DMS53 treated with DMSO at 0.1 percent for 48 hours (cell line): Measurements from ENCODE around the gene KRTAP4-9.
"Not testable (repeated sequence)": the region's sequence is repeated elsewhere in the genome, so short reads cannot be mapped to it uniquely, and the experiment has no call there.

Source experiments
- DNase-seq: peaks from one replicate; lab custom pipeline; 2025; ENCODE audit not compliant: unreplicated experiment; lab: John Stamatoyannopoulos, UW

KRTAP4-9 gene

DNA sequence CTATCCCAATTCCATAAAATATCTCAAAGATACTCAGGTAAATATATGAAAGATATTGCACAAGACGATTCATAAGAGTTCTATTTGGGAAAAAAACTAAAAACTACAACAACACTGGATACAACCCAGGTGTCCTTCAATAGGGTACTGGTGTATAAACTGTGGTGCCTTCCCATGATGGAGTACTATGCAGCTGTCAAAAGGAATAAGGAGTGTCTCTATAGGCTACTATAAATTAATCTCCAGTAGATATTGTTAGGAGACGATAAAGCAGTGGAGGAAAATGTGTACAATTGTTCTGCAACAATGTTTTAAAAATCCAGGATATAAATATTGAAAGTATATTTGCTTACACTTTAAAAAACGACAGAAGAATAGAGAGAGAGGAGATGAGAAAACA, 21.2 kb downstream of the KRTAP4-9 start:
- DNase-seq: no peak

DNA sequence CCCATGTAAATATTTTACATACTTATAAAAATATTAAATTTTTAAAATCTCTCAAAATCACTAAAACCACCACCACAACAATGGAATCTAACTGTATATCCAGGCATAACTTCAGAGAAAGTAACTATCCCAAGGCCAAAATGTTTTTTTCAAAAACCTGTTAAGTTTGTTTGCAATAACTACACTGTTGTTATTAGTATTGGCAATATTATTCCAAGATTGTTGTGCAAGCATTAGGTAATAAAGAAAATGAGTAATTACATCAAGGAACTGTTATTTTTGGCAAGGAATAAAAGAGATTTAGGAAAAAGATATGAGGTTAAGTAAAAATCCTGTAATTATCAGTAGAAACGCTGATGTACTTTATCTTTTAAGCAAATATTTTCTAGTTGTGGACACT, 22.2 kb downstream of the KRTAP4-9 start:
- no peak for DNase-seq

DNA sequence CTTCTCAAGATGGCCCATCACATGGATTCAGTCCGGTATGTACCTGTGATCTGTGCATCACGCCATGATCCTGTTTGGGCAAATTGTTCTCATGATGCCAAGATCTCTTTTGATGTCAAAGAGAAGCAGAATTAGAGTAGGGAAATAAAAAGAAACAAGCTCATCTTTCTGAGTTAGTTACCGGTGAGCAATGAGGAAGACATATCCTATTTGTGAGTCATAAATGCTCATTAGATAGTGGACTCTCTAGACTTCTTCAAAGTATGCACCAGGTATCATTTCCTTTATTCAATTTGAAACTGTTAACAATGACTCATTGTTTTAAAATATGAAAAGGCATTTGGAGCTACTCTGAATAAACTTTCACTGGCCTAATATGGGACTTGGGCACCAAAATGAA, 26.8 kb downstream of the KRTAP4-9 start:
- DNase-seq: no peak

DNA sequence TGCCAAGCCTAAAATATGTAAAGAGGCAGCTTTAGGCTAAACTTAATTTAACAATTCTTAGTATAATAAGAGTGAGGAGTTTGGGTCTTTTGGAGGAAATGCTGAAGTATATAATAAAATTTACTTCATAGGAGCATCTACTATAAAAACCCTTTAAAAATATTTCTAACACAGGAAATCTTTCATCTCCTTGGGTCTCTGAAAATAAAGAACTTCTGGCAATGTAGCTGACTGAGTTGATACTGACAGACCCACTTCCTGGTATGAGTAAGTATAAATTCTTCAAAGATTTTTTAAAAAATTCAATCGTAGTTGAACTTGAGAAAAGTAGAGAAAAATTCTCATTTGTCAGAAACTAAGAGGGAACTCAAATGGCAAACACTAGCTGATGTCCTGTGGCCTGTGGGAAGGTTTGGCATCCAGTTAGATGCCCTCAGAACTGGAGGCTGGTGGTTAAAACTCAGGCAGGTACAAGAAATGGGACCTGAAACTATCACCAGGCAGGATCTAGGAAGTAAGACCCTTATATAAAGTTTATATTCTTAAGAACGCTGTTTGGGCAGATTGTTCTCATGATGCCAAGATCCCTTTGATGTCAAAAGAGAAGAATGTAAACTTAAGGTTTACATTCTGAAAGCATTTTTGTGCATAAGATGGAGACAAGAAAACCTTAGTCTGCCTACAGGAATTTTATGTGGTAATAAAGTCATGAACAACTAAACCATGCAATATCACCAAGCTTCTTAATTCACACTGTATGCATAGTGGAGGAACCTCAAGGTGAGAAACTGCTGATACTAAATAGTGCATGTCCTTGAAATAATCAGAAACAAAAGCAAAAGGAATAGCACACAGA, 28.9 kb downstream of the KRTAP4-9 start:
- no peak for DNase-seq

DNA sequence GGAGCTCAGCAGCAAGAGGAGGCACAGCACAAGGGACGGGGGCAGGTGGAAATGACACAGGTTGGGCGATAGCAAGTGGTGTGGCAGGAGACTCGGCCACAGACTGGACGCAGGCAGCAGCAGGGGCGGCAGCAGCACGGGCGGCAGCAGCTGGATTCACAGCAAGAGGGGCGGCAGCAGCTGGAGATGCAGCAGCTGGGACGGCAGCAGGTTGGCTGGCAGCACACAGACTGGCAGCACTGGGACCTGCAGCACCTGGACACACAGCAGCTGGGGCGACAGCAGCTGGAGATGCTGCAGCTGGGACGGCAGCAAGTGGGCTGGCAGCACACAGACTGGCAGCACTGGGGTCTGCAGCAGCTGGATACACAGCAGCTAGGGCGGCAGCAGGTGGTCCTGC, 34.7 kb downstream of the KRTAP4-9 start:
- DNase-seq: not testable (repeated sequence)

DNA sequence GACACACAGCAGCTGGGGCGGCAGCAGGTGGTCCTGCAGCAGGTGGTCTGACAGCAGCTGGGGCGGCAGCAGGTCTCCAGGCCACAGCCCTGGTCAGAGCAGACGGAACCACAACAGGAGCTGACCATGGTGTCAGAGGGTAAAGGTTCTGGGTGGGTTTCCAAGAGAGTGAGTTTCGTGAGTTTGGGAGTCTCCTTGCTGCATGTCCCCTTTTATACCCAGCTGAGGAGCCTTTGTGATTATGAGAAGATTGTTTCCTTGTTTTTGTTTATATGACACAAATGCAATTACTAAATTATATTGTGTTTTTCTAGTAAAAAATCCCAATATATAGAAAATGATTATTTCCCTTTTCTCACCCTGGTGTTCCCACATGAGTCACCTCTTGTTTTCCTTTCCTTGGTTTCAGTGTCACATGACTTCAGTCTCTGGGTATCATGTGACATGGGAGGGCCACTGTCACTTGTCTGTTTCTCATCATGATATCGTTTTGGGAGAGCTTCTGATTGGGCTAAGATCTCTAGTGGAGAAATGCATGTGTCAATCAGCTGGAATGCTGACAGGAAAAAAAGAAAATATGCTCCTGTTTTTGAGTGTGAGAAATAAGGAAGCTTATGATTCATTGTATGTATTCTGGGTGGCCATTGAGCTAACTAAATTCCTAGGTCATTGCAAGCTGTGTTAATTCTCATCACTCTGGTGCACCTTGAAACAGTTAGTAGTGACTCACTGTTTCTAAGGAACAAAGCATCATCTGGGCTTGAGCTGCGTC, 35.4 kb downstream of the KRTAP4-9 start, which contains the start of gene KRTAP4-6:
TSS of gene KRTAP4-6 (minus strand) at position 185 of the 772 bp plus-strand sequence. CDS start at position 128, 57 bp downstream.
- DNase-seq: no peak

DNA sequence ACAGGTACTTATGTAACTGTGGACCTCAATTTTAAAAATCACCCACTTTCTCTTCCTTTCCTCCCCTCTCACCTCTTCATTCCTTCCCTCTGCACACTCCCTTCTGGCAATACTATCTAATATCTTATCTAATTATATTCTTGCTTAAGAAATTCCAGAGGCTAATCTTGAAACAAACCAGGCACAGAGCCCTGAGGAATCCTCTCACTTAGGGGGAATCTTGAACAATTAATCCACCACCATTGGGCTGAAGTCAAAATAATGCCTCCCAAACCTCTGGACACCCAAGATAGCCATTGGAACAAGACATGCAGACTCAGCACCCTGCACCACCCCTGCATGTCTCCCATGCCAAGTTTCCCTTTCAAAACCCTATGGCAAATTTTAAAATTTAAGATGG, 36.2 kb downstream of the KRTAP4-9 start:
- DNase-seq: no peak

DNA sequence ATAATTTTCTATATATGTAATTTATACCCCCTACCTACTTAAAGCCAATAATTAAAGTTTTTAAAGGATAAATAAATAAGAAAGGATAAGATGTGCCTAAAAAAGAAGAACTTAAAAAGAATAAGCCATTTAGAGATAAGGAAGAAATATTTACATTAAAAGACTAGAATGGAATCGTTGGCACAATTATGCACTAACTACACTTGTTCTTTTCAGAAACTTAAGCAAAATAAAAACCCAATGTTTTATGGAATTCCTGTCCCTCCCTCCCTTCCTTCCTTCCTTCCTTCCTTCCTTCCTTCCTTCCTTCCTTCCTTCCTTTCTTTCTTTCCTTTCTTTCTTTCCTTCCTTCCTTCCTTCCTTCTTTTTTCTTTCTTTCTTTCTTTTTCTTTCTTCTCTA, 39.7 kb downstream of the KRTAP4-9 start:
- DNase-seq: no peak

DNA sequence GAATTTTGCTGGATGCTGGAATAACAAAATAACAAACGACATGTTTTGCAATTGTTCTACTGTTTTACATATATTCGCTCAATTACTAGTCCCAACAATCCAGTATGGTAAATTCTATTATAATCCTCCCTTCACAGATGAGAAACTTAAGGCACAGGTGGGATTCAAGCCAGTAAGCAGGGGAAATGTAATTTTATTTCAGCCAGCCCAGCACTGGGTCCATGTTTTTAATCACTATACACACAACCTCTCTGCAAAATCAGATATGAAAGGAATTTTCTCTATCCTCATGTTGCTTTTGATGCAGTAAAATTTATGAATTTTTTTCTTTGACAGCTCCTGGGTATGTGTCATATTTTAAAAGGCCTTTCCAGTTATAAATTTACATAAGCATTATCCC, 40.1 kb downstream of the KRTAP4-9 start:
- no peak for DNase-seq

DNA sequence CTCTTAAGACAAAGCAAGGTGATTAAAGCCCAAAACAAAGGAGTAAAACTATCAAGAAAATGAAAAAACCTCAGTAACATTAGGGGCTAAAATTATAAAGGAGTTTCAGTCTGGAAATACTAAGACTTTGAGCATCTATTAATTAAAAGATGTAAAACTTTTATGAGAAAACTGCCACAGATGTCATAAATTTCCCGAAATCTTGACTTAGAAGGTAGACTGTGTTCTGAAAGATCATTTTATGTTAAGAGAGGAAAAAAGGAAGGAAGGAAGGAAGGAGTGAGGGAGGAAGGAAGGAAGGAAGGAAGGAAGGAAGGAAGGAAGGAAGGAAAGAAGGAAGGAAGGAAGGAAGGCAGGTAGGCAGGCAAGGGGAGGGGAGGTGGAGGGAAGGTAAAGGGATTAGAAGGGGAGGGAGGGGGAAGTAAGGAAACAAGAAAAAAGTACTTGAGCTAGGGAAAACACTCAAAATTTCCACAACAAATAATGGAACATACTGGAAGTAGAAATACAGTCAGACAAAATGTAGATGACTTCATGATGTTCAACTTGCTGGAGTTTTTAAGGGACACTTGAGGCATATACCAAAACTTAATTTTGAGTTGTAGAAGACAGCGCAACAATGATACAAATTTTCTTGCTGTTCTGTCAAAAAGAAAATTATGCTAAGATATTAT, 42.5 kb downstream of the KRTAP4-9 start:
- no peak for DNase-seq

DNA sequence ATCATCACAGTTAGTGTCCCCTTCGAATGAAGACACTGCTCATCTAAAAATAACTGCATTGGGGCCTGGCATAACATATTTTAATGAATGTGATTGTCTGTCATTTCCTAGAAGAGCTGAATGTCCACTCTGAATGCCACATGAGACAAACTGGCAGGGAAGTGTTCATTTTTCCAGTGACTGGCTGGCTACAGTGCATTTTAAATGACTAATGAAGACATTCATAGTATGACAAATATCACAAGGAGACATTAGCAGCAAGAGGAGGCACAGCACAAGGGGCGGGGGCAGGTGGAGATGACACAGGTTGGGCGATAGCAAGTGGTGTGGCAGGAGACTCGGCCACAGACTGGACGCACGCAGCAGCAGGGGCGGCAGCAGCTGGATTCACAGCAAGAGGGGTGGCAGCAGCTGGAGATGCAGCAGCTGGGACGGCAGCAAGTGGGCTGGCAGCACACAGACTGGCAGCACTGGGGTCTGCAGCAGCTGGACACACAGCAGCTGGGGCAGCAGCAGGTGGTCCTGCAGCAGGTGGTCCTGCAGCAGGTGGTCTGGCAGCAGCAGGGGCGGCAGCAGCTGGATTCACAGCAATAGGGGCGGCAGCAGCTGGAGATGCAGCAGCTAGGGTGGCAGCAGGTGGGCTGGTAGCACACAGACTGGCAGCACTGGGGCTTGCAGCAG, 43.9 kb downstream of the KRTAP4-9 start:
- DNase-seq: not testable (repeated sequence)

DNA sequence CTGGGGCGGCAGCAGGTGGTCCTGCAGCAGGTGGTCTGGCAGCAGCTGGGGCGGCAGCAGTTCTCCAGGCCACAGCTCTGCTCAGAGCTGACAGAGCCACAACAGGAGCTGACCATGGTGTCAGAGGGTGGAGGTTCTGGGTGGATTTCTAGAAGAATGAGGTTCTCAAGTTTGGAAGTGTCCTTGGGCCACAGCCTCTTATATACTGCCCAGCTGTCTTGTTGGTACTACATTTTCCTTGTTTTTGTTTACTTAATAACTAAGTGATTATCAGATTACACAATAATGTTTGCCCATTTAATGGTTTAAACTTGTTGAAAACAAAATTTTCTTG, 44.4 kb downstream of the KRTAP4-9 start, which contains the start of gene KRTAP4-5:
TSS of gene KRTAP4-5 (minus strand) at position 174 of the 334 bp plus-strand sequence. CDS start at position 116, 58 bp downstream.
- DNase-seq: no peak

DNA sequence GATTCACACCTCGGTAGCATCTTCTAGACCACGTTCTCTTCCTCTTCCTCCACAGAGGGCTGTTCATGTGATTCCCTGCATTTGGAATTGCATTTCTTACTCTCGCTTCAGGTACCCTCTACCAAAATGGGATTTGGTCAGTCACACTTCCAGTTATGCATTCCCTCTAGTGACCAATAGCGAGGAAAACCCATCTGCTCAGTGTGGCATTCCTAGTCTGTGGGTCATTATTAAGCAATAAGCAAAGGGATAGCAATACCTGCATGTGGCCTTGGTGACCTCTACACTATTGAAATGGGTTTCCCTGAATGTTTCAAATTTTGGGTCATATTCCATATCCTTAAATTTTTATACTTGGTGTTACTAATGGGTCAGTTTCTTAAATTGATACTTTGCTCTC, 44.8 kb downstream of the KRTAP4-9 start:
- no peak for DNase-seq

DNA sequence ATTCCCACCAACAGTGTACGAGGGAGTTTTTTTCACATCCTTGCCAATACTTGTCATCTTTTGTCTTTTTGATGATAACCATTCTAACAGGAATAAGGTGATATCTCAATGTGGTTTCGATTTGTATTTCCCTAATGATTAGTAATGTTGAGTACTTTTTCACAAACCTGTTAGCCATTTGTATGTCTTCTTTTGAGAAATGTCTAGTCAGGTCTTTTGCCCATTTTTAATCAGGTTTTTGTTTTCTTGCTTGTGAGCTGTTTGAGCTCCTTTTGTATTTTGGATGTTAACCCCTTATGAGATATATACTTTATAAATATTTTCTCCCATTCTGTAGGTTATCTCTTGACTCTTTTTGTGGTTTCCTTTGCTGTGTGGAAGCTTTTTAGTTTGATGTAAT, 46.3 kb downstream of the KRTAP4-9 start:
- DNase-seq: no peak

DNA sequence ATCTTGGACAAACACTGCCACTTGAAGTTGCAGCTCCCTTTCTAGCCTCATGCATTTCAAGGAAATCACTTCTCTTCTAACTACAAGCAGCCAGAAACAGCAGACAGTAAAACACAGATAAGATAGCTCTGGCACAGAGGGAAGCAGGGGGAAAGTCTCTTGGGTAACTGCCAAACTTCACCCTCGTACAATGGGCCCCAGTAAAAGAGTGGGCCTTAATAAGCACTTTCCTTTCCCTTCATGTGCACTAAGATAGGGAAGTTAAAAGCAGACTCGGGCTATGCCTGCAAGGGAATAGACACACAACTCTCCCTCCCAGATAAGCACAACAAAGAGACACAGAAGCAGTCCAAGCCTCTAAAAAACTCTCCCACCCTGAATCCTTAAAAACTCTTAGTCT, 48.7 kb downstream of the KRTAP4-9 start:
- DNase-seq: no peak
